Ovary (tissue), 9 donors: Measurements from ENCODE around the gene NPHP1. TPM values are rescaled to one million over a fixed set of nuclear protein-coding genes. Genes with fewer than 3 reads are reported as not detected.

ENCODE experiments used
- DNase-seq, 5 donors: peaks; one replicate each; pipeline ENCODE4 v3.0.0-alpha.2; 2019 to 2020
- H3K27ac ChIP-seq, 2 donors: fragments of 200-600 bp; one replicate each; pipeline versions ENCODE4 v1.5.1 to v1.8.0; 2019 to 2022
- H3K27me3 ChIP-seq: fragments of 200-600 bp; one replicate; pipeline ENCODE4 v1.8.0; 2022
- H3K36me3 ChIP-seq: fragments of 200-600 bp; sonication (generic); one replicate; pipeline ENCODE4 v1.5.1; 2019
- H3K4me1 ChIP-seq: one replicate; pipeline ENCODE4 v1.8.1; 2013; ENCODE audit warnings: mild to moderate bottlenecking, moderate library complexity; ENCODE audit not compliant: insufficient read depth
- H3K4me3 ChIP-seq: fragments of 200-600 bp; sonication (generic); one replicate; pipeline ENCODE4 v1.5.1; 2017
- H3K9me3 ChIP-seq, 2 donors: fragments of 200-600 bp in 1 of 2; sonication (generic) in 1 of 2; one replicate each; pipeline versions ENCODE4 v1.5.1 to v1.8.1; 2013 to 2019; ENCODE audit warnings: mild to moderate bottlenecking in 1 of 2, moderate library complexity in 1 of 2
- EP300 ChIP-seq: sonication (generic); formaldehyde crosslinking; IDR thresholded peaks from one replicate; pipeline ENCODE4 v1.6.1; 2017; ENCODE audit warnings: antibody characterized with exemption
- POLR2A ChIP-seq: fragments of 450-650 bp; IDR thresholded peaks from one replicate; pipeline ENCODE4 v1.6.1; 2017; ENCODE audit warnings: antibody characterized with exemption, mild to moderate bottlenecking, moderate library complexity
- WGBS, 3 donors: extraction: QIAGEN DNeasy Blood & Tissue Kit in 1 of 3; methylation state at CpG; one replicate each; pipeline versions ENCODE4 v1.1.5 to v1.1.7; 2013 to 2017; 5-methylcytosine and 5-hydroxymethylcytosine counted together
- intact Hi-C, 4 donors: fragments of 100-400 bp; cut with DNase I; formaldehyde crosslinking; loops; one replicate each; pipeline versions ENCODE4 v1.11.0 to v1.15.1; 2022 to 2023
- polyA plus RNA-seq, 2 donors: library from polyadenylated mRNA; stranded (reverse); fragments of 200-250 nt in 1 of 2; fragments of 350-450 nt in 1 of 2; fragmentation: Illumina TruSeq in 1 of 2; extraction: RNeasy Lipid Tissue Mini Kit (QIAGEN cat#74804) in 1 of 2; gene quantifications; one replicate each; pipeline ENCODE4 v1.2.3, GENCODE V29; 2013 to 2014
- total RNA-seq, 7 donors: library from RNA; depleted of rRNA in 2 of 7; stranded (reverse); fragments of >200 nt in 2 of 7; fragmentation: NEBNext Ultra II Directional in 3 of 7; extraction: Animal tissue kit (Norgen Biotek cat#: 25700) in 3 of 7; gene quantifications; one replicate each; pipeline versions ENCODE4 v1.1.0 to v1.2.4, GENCODE V29; 2016 to 2023
- TF ChIP-seq, protein P1 (sequence below), 3 donors: fragments of 450-650 bp in 2 of 3; fragments of 200-600 bp in 1 of 3; IDR thresholded peaks; one replicate each; pipeline versions ENCODE4 v1.5.1 to v1.8.0; 2016 to 2022; ENCODE audit warnings: antibody characterized with exemption in 3 of 3, mild to moderate bottlenecking in 1 of 3
- donor health status: DM: no; HTN: no; CAD: no; lungs with moderate emphysema.
- donor health status: DM: no; HTN: no; CAD: no.
- donor health status: Bipolar disorder and iron deficiency.
- donor health status: DM: yes; HTN: yes; CAD: no.
- donor health status: DM: no; HTN: no; CAD: no.
- donor health status: DM: yes; HTN: yes; CAD: no.

The NPHP1 gene
- total and polyA plus RNA-seq, 9 donors = 4.2 to 21.6 (median 6.1) TPM

DNA sequence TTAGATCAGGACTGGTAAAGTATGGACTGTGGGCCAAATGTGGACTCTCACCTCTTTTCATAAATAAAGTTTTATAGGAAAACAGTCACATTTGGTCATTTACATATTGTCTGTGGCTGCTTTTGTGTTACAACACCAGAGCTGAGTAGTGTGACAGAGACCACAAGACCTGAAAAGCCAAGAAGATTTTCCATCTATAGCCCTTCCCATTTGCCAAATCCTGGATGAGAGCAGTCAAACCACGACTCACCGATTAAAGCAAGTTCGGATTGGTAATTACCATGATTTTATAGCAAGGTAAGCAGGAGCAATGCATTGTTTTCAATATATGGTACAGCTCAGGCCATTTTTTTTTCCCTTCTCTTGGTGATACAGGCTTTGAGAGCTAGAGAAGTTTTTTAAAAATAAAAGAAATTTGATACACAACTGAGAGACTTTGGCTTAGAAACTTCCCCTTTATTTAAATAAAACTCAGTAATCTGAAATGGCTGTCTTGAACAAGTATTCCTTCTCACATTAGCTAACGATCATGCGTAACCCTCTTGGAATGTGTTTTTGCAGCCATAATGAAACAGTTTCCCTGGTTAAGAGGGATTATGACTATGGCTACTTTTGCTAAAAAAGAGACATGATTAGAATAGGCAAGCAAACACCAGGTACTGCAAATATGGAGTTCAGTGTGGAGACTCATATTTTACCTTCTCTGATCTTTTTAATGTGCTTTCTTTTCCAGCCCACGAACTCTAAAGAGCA lies 79.7 kb downstream of the NPHP1 start:
- 72 to 77% (median 77%) methylated on average over 6 of the region's 6 CpGs for WGBS, 3 donors
- H3K27me3 ChIP-seq = no peaks in the 10 kb centered on the region
- no peak overlapping the region for H3K4me3 ChIP-seq
- no peaks in the 10 kb centered on the region for H3K9me3 ChIP-seq
- no peak overlapping the region for H3K27ac ChIP-seq
- no peak for DNase-seq
- no peaks in the 10 kb centered on the region for H3K4me1 ChIP-seq
- H3K36me3 ChIP-seq = no peaks in the 10 kb centered on the region
- TF ChIP-seq, protein P1, sequence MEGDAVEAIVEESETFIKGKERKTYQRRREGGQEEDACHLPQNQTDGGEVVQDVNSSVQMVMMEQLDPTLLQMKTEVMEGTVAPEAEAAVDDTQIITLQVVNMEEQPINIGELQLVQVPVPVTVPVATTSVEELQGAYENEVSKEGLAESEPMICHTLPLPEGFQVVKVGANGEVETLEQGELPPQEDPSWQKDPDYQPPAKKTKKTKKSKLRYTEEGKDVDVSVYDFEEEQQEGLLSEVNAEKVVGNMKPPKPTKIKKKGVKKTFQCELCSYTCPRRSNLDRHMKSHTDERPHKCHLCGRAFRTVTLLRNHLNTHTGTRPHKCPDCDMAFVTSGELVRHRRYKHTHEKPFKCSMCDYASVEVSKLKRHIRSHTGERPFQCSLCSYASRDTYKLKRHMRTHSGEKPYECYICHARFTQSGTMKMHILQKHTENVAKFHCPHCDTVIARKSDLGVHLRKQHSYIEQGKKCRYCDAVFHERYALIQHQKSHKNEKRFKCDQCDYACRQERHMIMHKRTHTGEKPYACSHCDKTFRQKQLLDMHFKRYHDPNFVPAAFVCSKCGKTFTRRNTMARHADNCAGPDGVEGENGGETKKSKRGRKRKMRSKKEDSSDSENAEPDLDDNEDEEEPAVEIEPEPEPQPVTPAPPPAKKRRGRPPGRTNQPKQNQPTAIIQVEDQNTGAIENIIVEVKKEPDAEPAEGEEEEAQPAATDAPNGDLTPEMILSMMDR (IDR thresholded peaks at IDR 0.05) = no peak
- intact Hi-C loops = no loop called here

DNA sequence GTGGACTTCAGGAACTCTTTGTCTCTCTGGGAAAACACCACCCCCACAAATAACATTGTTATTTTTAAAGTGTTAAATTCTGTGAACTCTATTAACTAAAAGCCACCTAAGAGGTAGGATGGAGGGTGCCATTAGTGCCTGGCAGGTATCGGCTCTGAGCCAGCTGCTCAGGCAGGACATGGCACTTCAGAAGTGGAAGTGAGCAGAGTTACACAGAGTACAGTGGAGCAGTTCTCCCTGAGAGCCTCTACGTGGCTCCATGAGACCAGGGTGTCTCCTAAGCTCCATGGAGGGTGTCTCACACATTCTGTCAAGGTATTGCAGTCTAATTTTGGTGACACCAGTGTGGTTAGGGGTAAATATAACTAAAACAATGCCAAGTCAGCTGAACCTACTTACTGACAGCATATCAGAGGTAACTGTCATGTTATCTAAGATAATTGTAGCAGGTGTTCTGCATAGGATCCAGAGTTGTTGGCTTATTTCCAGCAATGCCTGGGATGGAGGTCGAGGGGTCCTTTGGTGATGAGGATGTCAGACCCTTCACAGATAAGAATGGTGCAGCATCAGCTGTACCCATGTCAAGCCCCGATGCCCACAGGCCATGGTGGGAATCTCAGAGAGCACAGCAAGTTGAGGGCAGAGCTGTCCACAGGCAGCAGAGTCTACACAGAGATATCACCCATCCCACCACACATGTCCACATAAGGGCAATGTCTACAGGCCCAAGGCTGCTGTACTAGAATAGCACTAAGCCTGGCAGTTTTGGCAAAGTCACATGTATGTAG lies 80.6 kb downstream of the NPHP1 start:
- H3K36me3 ChIP-seq = no peaks in the 10 kb centered on the region
- WGBS, 3 donors = 85 to 94% (median 93%) methylated on average over 4 of the region's 4 CpGs

DNA sequence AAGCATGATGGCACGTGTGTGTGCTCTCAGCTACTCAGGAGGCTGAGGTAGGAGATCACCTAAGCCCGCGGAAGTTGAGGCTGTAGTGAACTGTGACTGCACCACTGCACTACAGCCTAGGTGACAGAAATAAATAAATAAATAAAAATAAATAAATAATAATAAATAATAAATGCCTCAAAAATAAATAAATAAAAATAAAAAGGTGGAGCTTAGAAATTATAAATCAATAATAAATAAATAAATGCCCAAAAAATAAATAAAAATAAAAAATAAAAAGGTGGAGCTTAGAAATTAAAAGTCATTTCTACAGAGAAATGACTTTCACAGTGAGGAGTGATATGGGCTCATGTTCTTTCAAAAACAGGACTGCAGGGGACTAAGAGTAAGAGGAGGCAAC lies 83.2 kb downstream of the NPHP1 start:
- Histone ChIP-seq H3K4me3 (no peak overlapping the region), H3K36me3 (no peaks in the 10 kb centered on the region), H3K27me3 (no peaks in the 10 kb centered on the region), H3K9me3 (no peaks in the 10 kb centered on the region), H3K4me1 (no peaks in the 10 kb centered on the region), H3K27ac (no peak overlapping the region)
- TF ChIP-seq EP300 (no peak), POLR2A (no peak)
- TF ChIP-seq, protein P1 (IDR thresholded peaks at IDR 0.05) = no peak
- intact Hi-C loops = no loop called here
- no peak for DNase-seq
- 95 to 98% (median 97%) methylated on average over 3 of the region's 3 CpGs for WGBS, 3 donors

More for the DNA sequence above, 80.6 kb downstream of the NPHP1 start:
- no peak for DNase-seq
- Histone ChIP-seq H3K4me1 (no peaks in the 10 kb centered on the region), H3K9me3 (no peaks in the 10 kb centered on the region), H3K4me3 (no peak overlapping the region), H3K27ac (no peak overlapping the region), H3K27me3 (no peaks in the 10 kb centered on the region)
- intact Hi-C loops = no loop called here
- TF ChIP-seq, protein P1 (IDR thresholded peaks at IDR 0.05) = no peak
- TF ChIP-seq EP300 (no peak), POLR2A (no peak)

DNA sequence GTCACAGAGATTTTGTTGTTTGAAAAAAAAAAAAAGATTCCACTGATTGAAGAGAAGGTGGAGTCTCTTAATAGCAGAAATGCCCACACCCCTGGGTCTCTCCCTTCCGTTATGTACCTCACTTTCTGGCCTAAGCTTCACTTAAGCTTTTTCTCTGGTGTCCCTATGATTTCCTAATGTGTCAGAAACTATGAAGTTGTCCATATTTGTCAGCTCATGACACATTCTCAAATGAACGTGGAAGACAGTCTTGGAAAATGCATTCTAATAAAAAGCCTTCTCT lies 83.8 kb downstream of the NPHP1 start:
- 71 to 75% (median 72%) methylated on average over 2 of the region's 2 CpGs for WGBS, 3 donors
- Histone ChIP-seq H3K9me3 (no peaks in the 10 kb centered on the region), H3K27me3 (no peaks in the 10 kb centered on the region), H3K36me3 (no peaks in the 10 kb centered on the region), H3K4me3 (no peak overlapping the region), H3K4me1 (no peaks in the 10 kb centered on the region), H3K27ac (no peak overlapping the region)
- DNase-seq = no peak
- TF ChIP-seq POLR2A = no peak
- no peak for TF ChIP-seq EP300
- intact Hi-C loops = no loop called here
